ENCODE data around the gene GNGT2.

Gene GNGT2

DNA sequence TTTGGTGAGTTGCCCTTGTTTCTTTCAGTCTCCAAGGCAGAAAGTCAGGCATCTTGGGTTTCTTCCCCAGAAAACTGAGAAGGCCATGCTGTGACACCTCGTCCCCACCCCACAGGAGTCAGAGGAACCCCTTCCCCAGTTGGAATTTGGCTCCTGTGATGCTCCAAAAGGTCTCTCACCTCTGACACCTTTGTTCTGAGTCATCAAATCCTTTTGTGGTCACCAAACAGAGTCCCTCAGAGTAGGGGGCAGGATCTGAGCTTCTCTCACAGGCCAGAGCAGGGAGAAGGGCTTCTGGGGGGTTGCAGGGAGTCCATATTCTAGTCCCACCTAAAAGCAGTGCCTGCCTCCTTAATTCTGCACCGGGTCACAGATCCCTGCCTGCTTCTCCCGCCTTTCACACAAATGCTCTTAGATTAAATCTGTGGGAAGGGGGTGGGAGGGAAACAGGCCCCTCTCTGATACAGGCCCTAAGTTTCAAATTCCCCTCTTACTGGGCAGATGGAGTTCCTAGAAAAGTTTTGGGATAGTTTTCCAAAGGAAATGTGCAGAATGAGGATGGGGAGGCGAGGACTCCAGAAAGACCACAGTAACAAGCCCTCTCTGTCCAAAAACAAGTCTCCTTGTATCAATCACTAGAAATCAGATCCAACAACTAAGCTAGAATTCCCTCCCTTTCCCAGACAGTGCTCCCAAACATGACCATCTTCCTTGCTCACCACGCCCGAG lies 18.9 kb upstream of the GNGT2 start:
- no peak for DNase-seq (ENCODE audit: low read depth in 2 of 2)

DNA sequence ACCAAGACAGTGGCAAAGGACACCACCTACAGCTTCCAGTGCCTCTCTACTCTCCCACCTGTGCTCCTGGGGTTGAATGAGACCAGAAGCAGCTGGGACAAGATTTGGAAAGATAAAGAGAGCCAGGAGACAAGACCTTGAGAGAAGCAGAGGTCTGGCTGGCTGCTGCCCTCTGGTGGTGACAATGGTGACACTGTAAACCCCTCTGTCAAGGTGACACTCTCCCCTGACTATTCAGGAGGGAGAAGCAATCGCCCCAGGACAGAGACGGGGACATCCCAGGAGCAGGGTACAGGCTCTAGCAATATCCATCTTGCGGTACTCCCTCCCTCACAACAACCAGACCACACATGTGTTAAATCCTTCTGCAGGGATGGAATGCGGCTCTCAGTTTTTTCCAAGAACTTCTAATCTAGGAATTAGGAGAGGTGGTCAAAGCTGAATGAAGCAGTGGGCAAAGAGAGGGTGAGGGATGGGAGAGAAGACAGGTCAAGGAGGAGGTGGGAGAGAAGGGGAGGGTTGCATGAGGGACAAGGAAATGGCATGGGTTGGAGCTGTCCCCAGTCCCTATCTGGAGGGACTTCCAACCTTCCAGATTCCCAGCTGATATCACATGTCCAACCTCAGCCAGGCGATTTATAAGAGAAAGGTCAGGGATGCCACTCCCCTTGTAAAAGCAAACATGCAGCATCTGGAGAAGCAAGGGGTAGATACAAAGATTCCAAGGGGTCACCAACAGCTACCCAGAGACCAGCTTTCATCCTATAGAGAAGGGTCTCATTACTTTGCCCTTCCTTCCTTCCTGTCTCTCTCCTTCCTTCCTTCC lies 17.3 kb upstream of the GNGT2 start:
- DNase-seq (ENCODE audit: low read depth in 2 of 2): peak; percentile 75

DNA sequence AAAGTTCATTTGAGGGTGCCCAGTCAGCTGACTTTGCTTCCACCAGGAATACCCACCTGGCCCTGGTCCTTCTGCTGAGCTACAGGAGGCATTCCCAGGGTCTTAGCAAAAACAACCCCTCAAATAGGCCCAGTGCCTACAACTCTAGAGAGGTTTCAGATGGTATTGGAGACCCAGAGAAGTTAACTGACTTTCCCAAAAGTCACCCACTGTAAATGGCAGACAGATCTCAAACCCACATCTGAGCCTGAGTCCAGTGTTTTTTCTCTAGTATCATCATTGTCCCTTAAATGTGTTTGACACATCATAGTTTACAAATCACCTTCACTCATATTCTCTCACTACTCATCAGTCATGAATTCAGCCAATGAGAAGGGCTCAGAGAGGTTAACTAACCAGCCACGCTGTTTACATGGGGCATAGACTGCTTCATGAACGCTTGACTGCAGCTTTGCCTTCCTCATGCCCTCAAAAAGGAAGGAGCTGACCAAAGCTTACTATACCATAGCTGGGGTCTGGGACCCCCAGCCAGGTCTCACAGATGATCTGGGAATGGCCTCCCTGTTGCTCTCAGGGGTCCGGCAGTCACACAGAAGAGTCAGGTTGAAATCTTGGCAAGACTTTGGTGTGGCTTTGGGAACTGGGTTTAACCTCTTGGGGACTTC lies 16.5 kb upstream of the GNGT2 start:
- no peak for DNase-seq (ENCODE audit: low read depth in 2 of 2)

GRCh38 chr17:49225554-49226236 lies 15.3 kb upstream of the GNGT2 start:
- no peak for DNase-seq (ENCODE audit: low read depth in 2 of 2)

GRCh38 chr17:49224997-49225337 lies 14.6 kb upstream of the GNGT2 start:
- DNase-seq (ENCODE audit: low read depth in 2 of 2): no peak

DNA sequence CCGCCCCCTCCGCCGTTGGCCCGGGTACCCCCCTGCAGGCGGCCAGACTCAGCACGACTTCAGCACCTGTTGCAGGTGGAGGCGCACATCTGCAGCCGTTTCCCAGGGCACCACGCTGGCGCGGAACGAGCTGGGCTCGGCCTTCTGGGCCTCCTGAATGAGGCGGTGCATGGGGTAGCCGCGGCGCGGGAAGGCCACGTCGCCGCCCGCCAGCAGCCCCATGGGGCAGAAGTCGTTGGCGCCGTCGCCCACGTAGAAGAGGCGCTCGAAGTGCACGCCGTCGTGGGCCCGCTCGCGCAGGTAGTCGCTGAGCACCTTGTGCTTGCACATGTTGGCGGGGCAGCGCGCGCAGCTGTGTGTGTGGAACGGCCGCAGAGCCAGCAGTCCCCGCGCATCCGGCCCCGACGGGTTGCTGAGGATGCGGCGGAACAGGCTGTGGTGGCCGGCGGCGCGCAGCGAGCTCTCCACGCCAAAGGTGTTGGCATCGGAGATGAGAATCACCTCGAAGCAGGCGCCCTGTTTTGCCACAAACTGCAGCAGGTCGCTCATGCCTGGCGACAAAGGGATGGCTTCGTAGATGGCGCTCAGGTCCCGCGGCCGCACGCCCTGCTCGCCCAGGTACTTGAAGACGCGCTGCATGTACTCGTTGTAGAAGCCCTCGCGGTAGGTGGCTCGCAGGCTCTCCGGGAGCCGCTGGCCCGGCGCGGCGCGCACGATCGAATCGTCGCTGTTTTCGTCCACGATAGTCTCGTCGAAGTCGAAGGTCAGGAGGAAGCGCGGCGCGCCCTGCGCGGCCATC lies 14.0 kb upstream of the GNGT2 start:
- no peak for DNase-seq (ENCODE audit: low read depth in 2 of 2)

GRCh38 chr17:49223517-49224197 lies 13.3 kb upstream of the GNGT2 start:
- peak; percentile 58 to 71 for DNase-seq (ENCODE audit: low read depth in 2 of 2)

DNA sequence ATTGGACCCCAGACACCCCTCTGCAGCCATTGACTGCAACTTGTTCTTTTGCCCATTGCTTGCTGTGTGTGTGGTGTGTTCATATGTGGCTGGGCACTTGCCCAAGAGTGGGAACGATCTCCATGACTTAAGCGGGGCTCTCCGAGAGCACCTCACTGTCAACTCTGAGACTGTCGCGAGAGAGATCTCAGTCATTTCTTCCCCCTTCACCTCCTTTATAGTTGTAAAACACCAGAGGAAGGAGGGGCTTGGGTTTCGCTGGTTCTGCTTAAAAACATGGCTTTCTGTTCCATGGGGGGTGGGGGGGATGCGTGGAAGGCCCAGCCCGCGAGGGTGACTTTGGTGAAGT lies 12.8 kb upstream of the GNGT2 start:
- DNase-seq (ENCODE audit: low read depth in 2 of 2): no peak

GRCh38 chr17:49219987-49220386 lies 9.6 kb upstream of the GNGT2 start:
- DNase-seq (ENCODE audit: low read depth in 2 of 2): no peak

- no peak for DNase-seq (ENCODE audit: low read depth in 2 of 2)
Measured at GRCh38 chr17:49218941-49219913, 8.9 kb upstream of the GNGT2 start.

- no peak for DNase-seq (ENCODE audit: low read depth in 2 of 2)
Measured at GRCh38 chr17:49217651-49218413, 7.5 kb upstream of the GNGT2 start.

DNA sequence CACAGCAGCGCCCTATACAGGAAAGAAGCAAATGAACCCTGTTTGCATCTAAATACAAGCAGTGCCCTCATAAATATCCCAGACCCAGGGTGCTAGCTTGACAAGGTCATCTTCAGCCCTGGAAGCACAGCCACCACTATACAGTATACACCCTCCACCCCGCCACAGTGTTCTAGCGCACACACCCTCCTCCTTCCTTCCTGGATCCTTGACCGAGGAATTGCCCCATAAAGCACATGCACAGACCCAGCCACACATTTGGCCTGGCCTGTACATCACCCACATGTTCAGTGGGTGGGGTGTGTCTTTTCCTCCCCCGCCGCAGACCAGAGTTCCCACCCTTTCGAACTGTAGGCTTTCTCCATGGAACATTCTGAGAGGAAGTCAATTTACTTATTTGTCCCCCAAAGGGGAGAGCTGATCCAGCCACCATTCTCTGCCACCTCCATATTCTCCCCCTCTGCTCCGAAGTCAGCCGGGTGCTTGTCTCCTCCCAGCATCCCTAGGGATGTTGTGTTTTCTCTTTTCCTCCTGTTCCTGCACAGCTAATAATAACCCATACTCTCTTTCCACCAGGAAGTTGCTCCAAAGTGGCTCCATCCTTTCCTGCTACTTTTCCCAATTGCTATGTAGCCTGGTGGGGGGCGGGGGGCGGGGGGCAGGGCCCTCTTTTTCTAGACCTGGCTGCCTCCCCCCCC lies 6.7 kb upstream of the GNGT2 start:
- no peak for DNase-seq (ENCODE audit: low read depth in 2 of 2)

DNA sequence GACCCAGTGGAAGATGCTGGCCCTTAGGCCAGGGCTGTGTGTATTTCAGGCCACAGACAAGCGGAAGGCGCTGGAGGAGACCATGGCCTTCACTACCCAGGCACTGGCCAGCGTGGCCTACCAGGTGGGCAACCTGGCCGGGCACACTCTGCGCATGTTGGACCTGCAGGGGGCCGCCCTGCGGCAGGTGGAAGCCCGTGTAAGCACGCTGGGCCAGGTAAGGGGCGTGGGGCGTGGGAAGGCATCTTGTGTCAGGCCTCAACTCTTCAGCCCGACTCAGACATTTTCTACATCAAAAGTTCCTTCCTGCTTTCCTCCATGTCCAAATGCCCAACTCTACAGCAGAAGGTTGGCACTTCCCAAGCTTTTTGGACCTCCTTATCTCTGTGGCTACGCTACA lies 6.1 kb upstream of the GNGT2 start:
- DNase-seq (ENCODE audit: low read depth in 2 of 2): no peak

DNA sequence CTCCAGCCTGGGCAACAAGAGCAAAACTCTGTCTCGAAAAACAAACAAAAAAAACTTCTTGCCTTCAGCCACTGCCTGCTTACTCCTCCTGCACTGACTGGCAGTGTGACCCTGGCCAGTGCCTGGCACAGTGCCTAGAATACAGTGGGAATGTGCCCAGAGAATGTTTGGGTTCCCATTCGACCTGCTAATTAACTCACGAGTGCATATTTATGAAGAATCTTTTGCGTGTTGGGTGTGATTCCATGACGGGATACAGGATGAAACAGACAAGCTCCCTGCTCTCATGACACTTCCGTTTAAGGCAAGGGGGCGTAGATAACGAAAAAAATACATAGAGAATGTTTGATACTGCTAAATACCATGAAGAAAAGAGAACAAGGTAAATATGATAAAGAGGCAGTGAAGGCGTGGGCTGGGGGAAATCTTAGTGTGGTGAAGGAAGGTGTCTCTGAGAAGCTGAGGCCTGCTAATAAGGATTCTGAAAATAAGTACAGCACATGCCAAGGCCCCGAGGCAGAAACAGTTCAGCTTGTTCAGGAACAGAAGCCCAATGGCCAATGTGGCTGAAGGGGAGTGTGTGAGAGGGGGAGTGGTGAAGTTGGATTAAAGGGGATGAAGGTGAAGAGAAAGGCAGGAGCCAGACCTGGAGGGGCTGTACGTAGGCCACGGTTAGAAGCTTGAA lies 4.4 kb upstream of the GNGT2 start:
- no peak for DNase-seq (ENCODE audit: low read depth in 2 of 2)

GRCh38 chr17:49213847-49214246 lies 3.5 kb upstream of the GNGT2 start:
- no peak for DNase-seq (ENCODE audit: low read depth in 2 of 2)

- DNase-seq (ENCODE audit: low read depth in 2 of 2): no peak
Measured at GRCh38 chr17:49213399-49213798, 3.0 kb upstream of the GNGT2 start.

- DNase-seq (ENCODE audit: low read depth in 2 of 2): no peak
Measured at GRCh38 chr17:49209061-49209571, 1.3 kb downstream of the GNGT2 start.

GRCh38 chr17:49204516-49204915 lies 5.9 kb downstream of the GNGT2 start:
- DNase-seq (ENCODE audit: low read depth in 2 of 2): no peak
